Measurements from ENCODE around the gene C2orf72. TPM values are rescaled to one million over a fixed set of nuclear protein-coding genes. Genes with fewer than 3 reads are reported as not detected.

The C2orf72 gene
- total RNA-seq, 1 donor from 2014 or later, result 0.42 TPM

- Mint-ChIP-seq H3K27ac (ENCODE audit: unreplicated experiment) (no peak overlapping the region), H3K27me3 (ENCODE audit: unreplicated experiment) (no peaks in the 10 kb centered on the region), H3K36me3 (ENCODE audit: unreplicated experiment) (no peaks in the 10 kb centered on the region), H3K4me3 (ENCODE audit: unreplicated experiment) (no peak overlapping the region), H3K4me1 (ENCODE audit: low read depth, unreplicated experiment) (peaks cover 8% of the 10 kb centered on the region), H3K9me3 (ENCODE audit: unreplicated experiment) (peaks cover 1% of the 10 kb centered on the region)
- no peak for DNase-seq
- TF ChIP-seq CTCF (IDR thresholded peaks at IDR 0.05; ENCODE audit: partially characterized antibody, unreplicated experiment), result no peak
Observed at GRCh38 chr2:231011526-231011925, 25.8 kb upstream of the C2orf72 start.

- H3K27ac Mint-ChIP-seq (ENCODE audit: unreplicated experiment), result no peak overlapping the region
- no peaks in the 10 kb centered on the region for H3K27me3 Mint-ChIP-seq (ENCODE audit: unreplicated experiment)
Observed at GRCh38 chr2:231012463-231012862, 24.9 kb upstream of the C2orf72 start.

GRCh38 chr2:231013820-231014219, 23.5 kb upstream of the C2orf72 start:
- DNase-seq, result no peak
- Mint-ChIP-seq H3K4me3 (ENCODE audit: unreplicated experiment) (no peak overlapping the region), H3K27me3 (ENCODE audit: unreplicated experiment) (no peaks in the 10 kb centered on the region), H3K4me1 (ENCODE audit: low read depth, unreplicated experiment) (peaks cover 8% of the 10 kb centered on the region), H3K36me3 (ENCODE audit: unreplicated experiment) (no peaks in the 10 kb centered on the region), H3K27ac (ENCODE audit: unreplicated experiment) (no peak overlapping the region), H3K9me3 (ENCODE audit: unreplicated experiment) (peaks cover 3% of the 10 kb centered on the region)
- no peak for TF ChIP-seq CTCF (IDR thresholded peaks at IDR 0.05; ENCODE audit: partially characterized antibody, unreplicated experiment)

More at GRCh38 chr2:231012463-231012862, 24.9 kb upstream of the C2orf72 start:
- Mint-ChIP-seq H3K36me3 (ENCODE audit: unreplicated experiment) (no peaks in the 10 kb centered on the region), H3K9me3 (ENCODE audit: unreplicated experiment) (peaks cover 3% of the 10 kb centered on the region), H3K4me1 (ENCODE audit: low read depth, unreplicated experiment) (peaks cover 8% of the 10 kb centered on the region), H3K4me3 (ENCODE audit: unreplicated experiment) (no peak overlapping the region)
- TF ChIP-seq CTCF (IDR thresholded peaks at IDR 0.05; ENCODE audit: partially characterized antibody, unreplicated experiment), result no peak
- DNase-seq, result no peak

- H3K27me3 Mint-ChIP-seq (ENCODE audit: unreplicated experiment), result no peaks in the 10 kb centered on the region
- peaks cover 3% of the 10 kb centered on the region for H3K9me3 Mint-ChIP-seq (ENCODE audit: unreplicated experiment)
- no peak for DNase-seq
- no peaks in the 10 kb centered on the region for H3K36me3 Mint-ChIP-seq (ENCODE audit: unreplicated experiment)
- no peak overlapping the region for H3K4me3 Mint-ChIP-seq (ENCODE audit: unreplicated experiment)
- no peak overlapping the region for H3K27ac Mint-ChIP-seq (ENCODE audit: unreplicated experiment)
- TF ChIP-seq CTCF (IDR thresholded peaks at IDR 0.05; ENCODE audit: partially characterized antibody, unreplicated experiment), result no peak
- no peaks in the 10 kb centered on the region for H3K4me1 Mint-ChIP-seq (ENCODE audit: low read depth, unreplicated experiment)
Observed at GRCh38 chr2:231015478-231015877, 21.8 kb upstream of the C2orf72 start.

GRCh38 chr2:231015926-231016325, 21.4 kb upstream of the C2orf72 start:
- no peak for TF ChIP-seq CTCF (IDR thresholded peaks at IDR 0.05; ENCODE audit: partially characterized antibody, unreplicated experiment)
- H3K27ac Mint-ChIP-seq (ENCODE audit: unreplicated experiment), result no peak overlapping the region
- H3K4me1 Mint-ChIP-seq (ENCODE audit: low read depth, unreplicated experiment), result no peaks in the 10 kb centered on the region
- no peaks in the 10 kb centered on the region for H3K36me3 Mint-ChIP-seq (ENCODE audit: unreplicated experiment)
- no peak overlapping the region for H3K4me3 Mint-ChIP-seq (ENCODE audit: unreplicated experiment)
- no peak for DNase-seq
- no peaks in the 10 kb centered on the region for H3K27me3 Mint-ChIP-seq (ENCODE audit: unreplicated experiment)
- peaks cover 3% of the 10 kb centered on the region for H3K9me3 Mint-ChIP-seq (ENCODE audit: unreplicated experiment)

Data from glutamatergic neuron (in vitro differentiated cells).